ENCODE measurements around the gene MOV10L1. TPM values are rescaled to one million over a fixed set of nuclear protein-coding genes. Genes with fewer than 3 reads are reported as not detected.
"Not testable (repeated sequence)": the region's sequence is repeated elsewhere in the genome, so short reads cannot be mapped to it uniquely, and the experiment has no call there.

The MOV10L1 gene
- total RNA-seq, 1 donor, result not detected

DNA sequence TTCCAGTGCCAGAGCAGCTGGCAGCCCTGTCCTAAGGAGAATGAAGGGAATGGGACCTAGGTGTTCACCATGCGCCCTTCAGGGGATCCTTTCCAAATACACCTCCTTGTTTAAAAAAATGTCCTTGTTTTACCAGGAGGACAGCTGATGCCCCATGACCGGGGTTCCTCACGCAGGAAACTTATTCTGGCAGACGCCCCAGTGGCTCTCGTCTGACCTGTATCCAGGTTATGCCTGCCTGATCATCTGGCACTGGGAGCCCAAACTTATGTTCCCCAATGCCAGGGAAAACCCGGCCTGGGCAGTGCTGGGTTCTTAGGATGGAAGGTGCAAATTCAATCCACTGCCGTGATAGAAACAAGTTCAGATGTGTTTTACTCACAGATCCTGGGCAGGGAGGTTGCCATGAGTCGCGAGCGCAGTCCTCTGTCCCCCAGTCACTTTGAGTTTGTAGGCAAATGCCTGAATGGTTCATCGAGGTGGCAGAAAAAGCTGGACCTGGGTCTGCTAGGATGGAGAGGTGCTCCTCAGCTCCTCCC lies 31.5 kb downstream of the MOV10L1 start:
- no peaks in the 10 kb centered on the region for H3K27me3 ChIP-seq (ENCODE audit: insufficient read depth, low read length)
- no peaks in the 10 kb centered on the region for H3K4me1 ChIP-seq (ENCODE audit: insufficient read depth, low read length)
- no peaks in the 10 kb centered on the region for H3K9me3 ChIP-seq (ENCODE audit: low read depth, low read length)
- H3K4me3 ChIP-seq (ENCODE audit: low read length), result no peak overlapping the region

DNA sequence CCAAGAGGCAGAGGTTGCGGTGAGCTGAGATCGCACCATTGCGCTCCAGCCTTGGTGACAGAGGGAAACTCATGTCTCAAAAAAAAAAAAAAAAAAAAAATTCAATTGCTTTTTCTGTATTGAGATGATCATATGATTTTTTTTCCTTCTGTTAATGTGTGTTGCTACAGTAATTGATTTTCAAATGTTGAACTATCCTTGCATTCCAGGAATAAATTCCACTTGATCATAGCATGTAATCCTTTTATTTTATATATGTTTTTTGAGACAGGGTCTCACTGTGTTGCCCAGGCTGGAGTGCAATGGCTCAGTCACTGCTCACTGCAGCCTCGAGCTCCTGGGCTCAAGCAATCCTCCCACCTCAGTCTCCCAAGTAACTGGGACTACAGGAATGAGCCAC lies 33.3 kb downstream of the MOV10L1 start:
- Histone ChIP-seq H3K9me3 (ENCODE audit: low read depth, low read length) (no peaks in the 10 kb centered on the region), H3K4me3 (ENCODE audit: low read length) (no peak overlapping the region), H3K27me3 (ENCODE audit: insufficient read depth, low read length) (no peaks in the 10 kb centered on the region), H3K4me1 (ENCODE audit: insufficient read depth, low read length) (no peaks in the 10 kb centered on the region)

DNA sequence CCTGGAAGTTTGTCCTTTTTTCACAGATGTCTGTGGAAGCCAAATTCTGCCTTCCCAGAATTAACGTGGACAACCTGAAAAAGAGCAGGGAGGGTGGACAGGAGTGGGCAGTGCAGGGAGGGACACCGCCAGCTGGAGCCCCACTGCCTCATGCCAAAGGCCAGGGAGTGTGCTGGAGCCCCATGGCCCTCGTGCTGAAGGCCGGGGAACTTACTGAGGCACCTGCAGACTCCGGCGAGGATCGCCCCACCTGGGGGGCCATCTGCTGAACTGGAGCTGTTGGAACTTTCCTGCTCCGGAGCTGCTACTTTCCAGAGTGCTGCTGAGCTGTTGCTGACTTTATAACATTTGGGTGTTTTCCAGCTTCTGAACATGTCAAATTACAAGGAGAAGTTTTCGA lies 35.2 kb downstream of the MOV10L1 start:
- Histone ChIP-seq H3K4me1 (ENCODE audit: insufficient read depth, low read length) (no peaks in the 10 kb centered on the region), H3K27me3 (ENCODE audit: insufficient read depth, low read length) (no peaks in the 10 kb centered on the region), H3K9me3 (ENCODE audit: low read depth, low read length) (no peaks in the 10 kb centered on the region), H3K4me3 (ENCODE audit: low read length) (no peak overlapping the region)

DNA sequence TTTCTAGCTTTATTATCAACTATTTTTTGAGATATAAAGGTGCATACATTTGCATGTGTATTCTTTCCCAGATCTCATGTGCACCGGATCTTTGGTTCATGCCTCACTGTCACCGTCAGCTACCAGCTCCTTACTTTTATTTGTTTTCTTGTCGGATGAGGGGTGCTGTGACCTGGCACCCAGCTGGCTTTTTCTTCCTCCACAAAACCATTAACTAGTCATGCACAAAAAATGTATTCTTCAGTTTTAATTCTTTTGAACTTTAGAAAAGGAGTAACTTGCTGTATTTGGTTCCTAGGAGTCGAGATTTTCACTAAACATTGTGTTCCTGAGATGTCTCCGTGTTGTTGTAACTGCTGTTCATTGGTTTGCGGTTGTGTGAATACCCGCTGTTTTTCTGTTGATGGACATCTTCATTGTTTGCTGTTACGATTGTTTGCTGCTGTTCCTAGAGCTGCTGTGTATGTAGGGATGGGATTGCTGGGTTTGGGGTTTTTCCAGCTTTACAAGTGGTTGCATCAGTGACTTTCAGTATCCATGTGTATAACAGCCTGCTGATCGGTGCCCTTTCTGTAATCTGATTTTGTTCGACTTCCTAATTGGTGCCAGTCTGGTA lies 39.4 kb downstream of the MOV10L1 start:
- Histone ChIP-seq H3K9me3 (ENCODE audit: low read depth, low read length) (no peaks in the 10 kb centered on the region), H3K4me3 (ENCODE audit: low read length) (no peak overlapping the region), H3K27me3 (ENCODE audit: insufficient read depth, low read length) (no peaks in the 10 kb centered on the region), H3K4me1 (ENCODE audit: insufficient read depth, low read length) (no peaks in the 10 kb centered on the region)

DNA sequence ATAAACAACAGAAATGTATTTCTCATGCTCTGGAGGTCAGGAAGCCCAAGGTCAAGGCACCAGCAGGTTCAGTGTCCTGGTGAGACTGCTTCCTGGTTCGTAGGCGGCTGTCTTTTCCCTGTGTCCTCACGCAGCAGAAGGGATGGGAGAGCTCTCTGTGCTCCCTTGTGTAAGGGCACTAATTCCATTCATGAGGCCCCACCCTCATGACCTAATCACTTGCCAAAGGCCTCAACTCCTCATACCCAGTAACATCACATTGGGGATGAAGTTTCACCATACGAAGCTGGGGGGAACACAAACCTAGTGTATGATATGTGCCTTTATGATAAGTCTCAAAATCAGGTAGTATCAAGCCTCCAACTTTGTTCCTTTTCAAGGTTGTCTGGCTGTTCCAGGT lies 42.1 kb downstream of the MOV10L1 start:
- H3K9me3 ChIP-seq (ENCODE audit: low read depth, low read length), result no peaks in the 10 kb centered on the region
- H3K4me1 ChIP-seq (ENCODE audit: insufficient read depth, low read length), result no peaks in the 10 kb centered on the region
- no peaks in the 10 kb centered on the region for H3K27me3 ChIP-seq (ENCODE audit: insufficient read depth, low read length)
- no peak overlapping the region for H3K4me3 ChIP-seq (ENCODE audit: low read length)

DNA sequence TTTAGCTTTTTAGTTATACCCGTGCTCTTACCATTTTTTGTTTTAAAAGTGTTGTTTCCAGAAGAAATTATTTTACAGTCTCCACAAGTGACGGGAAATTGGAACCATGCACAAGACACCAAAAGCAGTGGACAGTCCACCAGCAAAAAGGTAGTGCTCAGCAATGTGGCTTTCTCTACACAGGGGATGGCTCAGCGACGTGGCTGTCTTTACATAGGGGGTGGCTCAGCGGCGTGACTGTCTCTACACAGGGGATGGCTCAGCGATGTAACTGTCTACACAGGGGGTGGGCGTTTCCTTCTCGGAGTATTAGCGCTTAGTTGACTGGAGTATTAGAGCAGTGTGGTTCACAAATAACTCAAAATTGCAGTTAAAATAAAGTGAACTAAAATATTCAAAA lies 44.7 kb downstream of the MOV10L1 start:
- Histone ChIP-seq H3K4me1 (ENCODE audit: insufficient read depth, low read length) (no peaks in the 10 kb centered on the region), H3K27me3 (ENCODE audit: insufficient read depth, low read length) (no peaks in the 10 kb centered on the region), H3K4me3 (ENCODE audit: low read length) (no peak overlapping the region), H3K9me3 (ENCODE audit: low read depth, low read length) (no peaks in the 10 kb centered on the region)

DNA sequence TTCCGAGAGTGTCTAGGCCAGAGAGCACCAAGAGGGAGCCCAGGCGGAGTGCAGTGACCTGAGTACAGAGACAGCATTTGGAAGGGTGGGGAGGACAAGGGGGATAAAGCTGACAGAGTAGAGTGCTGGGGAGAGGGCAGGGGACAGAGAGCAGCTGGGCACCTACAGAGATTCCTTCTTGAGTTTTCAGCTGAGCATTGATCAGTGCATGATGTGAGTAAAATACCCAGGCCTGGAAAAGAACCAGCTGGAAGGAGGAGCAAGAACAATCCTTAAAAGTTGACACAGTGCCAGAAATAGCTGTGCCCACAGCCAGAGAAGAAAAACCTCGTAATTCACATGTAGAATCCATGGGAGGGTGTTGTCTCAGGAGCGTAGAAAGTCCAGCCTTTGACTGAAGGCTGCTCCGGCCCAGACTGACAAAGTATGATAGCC lies 46.8 kb downstream of the MOV10L1 start:
- H3K9me3 ChIP-seq (ENCODE audit: low read depth, low read length), result no peaks in the 10 kb centered on the region
- no peaks in the 10 kb centered on the region for H3K4me1 ChIP-seq (ENCODE audit: insufficient read depth, low read length)
- no peaks in the 10 kb centered on the region for H3K27me3 ChIP-seq (ENCODE audit: insufficient read depth, low read length)
- H3K4me3 ChIP-seq (ENCODE audit: low read length), result no peak overlapping the region

DNA sequence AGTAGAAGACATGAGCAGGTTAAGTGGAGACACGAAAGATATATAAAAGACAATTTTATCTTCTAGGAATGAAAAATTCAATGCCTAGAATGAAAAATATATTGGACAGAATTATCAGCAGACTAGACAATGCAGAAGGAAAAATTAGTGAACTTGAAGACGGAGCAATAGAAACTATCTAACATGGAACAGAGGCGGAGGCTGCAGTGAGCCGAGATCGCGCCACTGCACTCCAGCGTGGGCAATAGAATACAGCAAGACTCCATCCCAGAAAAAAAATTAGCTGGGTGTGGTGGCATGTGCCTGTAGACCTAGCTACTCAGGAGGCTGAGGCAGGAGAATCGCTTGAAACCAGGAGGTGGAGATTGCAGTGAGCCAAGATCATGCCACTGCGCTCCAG lies 47.5 kb downstream of the MOV10L1 start:
- H3K27me3 ChIP-seq (ENCODE audit: insufficient read depth, low read length); H3K4me1 ChIP-seq (ENCODE audit: insufficient read depth, low read length); H3K4me3 ChIP-seq (ENCODE audit: low read length); H3K9me3 ChIP-seq (ENCODE audit: low read depth, low read length): not testable (repeated sequence)

DNA sequence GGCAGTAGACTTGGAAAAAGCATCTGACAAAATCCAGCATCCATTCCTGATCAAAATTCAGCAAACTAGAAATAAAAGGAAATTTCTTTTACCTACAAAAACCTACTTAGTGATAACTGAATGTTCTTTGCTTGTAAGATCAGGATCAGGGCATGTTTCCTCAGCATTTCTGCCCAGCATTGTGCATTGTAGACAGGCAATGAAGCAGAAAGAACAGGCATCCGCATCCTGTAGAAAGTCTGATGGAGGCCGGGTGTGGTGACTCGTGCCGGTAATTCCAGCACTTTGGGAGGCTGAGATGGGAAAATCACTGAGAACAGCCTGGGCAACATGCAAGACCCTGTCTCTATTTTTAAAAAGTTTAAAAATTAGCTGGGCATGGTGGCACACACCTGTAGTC lies 48.2 kb downstream of the MOV10L1 start:
- Histone ChIP-seq H3K4me3 (ENCODE audit: low read length) (no peak overlapping the region), H3K9me3 (ENCODE audit: low read depth, low read length) (no peaks in the 10 kb centered on the region), H3K27me3 (ENCODE audit: insufficient read depth, low read length) (no peaks in the 10 kb centered on the region), H3K4me1 (ENCODE audit: insufficient read depth, low read length) (peaks cover 3% of the 10 kb centered on the region)

DNA sequence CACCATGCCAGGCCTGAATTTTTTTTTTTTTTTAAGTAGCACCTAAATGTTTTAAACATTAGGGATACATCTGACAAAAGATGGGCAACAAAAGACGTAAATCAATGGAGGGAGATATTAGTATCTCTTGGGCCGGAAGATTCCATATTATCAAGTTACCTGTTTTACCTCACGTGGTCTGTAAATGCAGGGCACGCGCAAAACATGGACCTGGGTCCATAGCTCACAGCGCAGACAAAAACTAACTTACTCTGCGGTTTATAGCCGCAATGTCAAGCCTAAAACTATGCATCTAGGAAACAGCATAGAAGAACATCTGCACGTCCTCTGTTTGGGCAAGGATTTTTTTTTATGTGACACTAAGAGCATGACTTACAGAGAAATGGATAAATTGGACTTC lies 49.2 kb downstream of the MOV10L1 start:
- Histone ChIP-seq H3K27me3 (ENCODE audit: insufficient read depth, low read length) (no peaks in the 10 kb centered on the region), H3K4me1 (ENCODE audit: insufficient read depth, low read length) (peaks cover 8% of the 10 kb centered on the region), H3K9me3 (ENCODE audit: low read depth, low read length) (no peaks in the 10 kb centered on the region), H3K4me3 (ENCODE audit: low read length) (no peak overlapping the region)

DNA sequence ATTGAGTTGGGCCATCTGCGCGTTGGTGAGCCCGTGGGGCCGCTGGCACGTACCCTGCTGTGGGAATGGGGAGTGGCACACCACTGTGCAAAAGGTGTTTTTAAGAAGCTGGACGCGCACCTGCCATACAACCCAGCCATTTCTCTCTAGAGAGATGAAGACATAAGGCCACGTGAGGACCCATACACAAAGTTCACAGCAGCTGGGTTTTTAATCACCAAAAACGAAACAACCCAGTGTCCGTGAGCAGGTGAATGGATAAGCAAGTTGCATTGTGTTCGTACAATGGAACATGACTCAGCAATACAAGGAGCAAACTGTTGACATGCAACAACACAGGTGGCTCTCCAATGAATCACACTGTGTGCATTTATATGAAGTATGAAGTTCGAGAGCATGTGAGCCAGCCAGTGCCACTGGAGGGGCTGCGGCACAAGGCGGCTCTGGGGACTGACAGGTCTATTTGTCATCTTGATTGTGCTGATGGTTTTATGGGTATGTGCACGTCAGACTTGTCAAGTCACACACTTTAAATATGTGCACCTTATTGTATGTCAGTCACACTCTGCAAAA lies 50.1 kb downstream of the MOV10L1 start:
- Histone ChIP-seq H3K4me1 (ENCODE audit: insufficient read depth, low read length) (peaks cover 8% of the 10 kb centered on the region), H3K4me3 (ENCODE audit: low read length) (no peak overlapping the region), H3K9me3 (ENCODE audit: low read depth, low read length) (no peaks in the 10 kb centered on the region), H3K27me3 (ENCODE audit: insufficient read depth, low read length) (no peaks in the 10 kb centered on the region)

DNA sequence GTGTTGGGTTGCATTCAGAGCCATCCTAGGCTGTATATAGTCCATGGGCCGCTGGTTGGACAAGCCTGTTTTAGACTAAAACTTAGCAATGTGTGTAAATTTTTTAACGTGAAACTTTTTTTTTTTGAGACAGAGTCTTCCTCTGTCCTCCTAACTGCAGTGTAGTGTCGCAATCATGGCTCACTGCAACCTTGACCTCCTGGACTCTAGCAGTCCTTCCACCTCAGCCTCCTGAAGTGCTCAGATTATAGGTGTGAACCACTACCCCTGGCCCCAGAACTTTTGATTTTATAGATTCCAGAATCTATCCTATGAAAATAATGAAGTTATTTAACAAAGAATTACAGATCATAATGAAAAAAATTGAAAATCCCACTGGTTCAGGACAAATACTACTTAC lies 50.8 kb downstream of the MOV10L1 start:
- Histone ChIP-seq H3K27me3 (ENCODE audit: insufficient read depth, low read length) (no peaks in the 10 kb centered on the region), H3K4me3 (ENCODE audit: low read length) (no peak overlapping the region), H3K4me1 (ENCODE audit: insufficient read depth, low read length) (peaks cover 8% of the 10 kb centered on the region), H3K9me3 (ENCODE audit: low read depth, low read length) (no peaks in the 10 kb centered on the region)

DNA sequence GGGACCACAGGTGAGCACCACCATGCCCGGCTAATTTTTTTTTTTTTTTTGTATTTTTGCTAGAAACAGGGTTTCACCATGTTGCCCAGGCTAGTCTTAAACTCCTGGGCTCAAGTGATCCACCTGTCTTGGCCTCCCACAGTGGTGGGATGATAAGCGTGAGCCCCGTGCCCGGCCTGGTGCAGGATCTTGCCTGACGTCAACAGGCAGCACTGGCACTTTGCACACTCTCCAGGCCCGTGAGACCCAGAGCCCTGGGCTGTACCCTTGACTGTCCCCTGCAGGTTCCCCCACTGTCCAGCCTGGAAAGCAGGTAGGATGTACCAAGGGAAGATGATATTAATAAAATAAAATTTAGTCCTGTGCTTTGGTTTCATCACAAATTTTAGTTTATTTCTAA lies 51.7 kb downstream of the MOV10L1 start:
- H3K4me3 ChIP-seq (ENCODE audit: low read length), result no peak overlapping the region
- peaks cover 11% of the 10 kb centered on the region for H3K4me1 ChIP-seq (ENCODE audit: insufficient read depth, low read length)
- H3K9me3 ChIP-seq (ENCODE audit: low read depth, low read length), result no peaks in the 10 kb centered on the region
- H3K27me3 ChIP-seq (ENCODE audit: insufficient read depth, low read length), result no peaks in the 10 kb centered on the region

DNA sequence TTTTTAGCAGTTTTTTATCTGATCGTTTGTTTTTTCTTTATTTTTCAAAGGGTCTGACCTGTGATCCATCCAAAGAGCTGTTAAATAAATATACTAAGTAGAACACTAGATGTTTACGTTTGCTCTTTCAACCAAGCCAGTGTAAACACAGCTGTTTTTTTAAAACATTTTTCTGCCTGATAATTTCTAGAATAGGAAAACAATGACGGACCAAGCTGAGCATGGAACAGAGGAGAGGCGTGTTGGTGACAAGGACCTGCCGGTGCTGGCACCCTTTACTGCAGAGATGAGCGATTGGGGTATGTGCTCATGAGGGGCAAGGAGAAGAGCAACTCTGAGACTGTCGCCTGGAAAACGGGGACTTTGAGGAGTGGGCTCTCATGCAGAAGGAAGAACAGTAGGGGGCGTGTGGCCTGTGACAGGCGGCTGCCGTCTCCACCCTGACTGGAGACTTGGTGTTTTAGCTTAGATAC lies 52.1 kb downstream of the MOV10L1 start:
- H3K4me1 ChIP-seq (ENCODE audit: insufficient read depth, low read length), result peaks cover 16% of the 10 kb centered on the region
- H3K4me3 ChIP-seq (ENCODE audit: low read length), result no peak overlapping the region
- H3K9me3 ChIP-seq (ENCODE audit: low read depth, low read length), result no peaks in the 10 kb centered on the region
- no peaks in the 10 kb centered on the region for H3K27me3 ChIP-seq (ENCODE audit: insufficient read depth, low read length)

DNA sequence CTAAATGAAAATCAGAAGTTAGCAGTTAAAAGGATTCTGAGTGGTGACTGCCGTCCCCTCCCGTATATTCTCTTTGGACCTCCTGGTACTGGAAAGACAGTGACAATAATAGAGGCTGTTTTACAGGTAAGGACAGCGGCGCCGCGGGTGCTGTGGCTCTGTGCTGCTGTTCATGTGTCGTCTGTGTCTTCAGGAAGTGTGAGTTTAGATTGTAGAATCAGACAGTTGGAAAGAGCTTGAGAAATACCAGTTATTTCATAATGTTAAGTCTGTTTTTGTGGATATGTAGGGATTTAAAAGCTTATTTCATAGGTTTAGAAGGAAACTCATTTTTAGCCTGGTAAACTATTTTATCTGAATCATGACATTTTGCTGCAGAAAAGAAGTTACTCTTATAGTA lies 53.3 kb downstream of the MOV10L1 start:
- H3K9me3 ChIP-seq (ENCODE audit: low read depth, low read length), result no peaks in the 10 kb centered on the region
- no peaks in the 10 kb centered on the region for H3K27me3 ChIP-seq (ENCODE audit: insufficient read depth, low read length)
- H3K4me3 ChIP-seq (ENCODE audit: low read length), result no peak overlapping the region
- H3K4me1 ChIP-seq (ENCODE audit: insufficient read depth, low read length), result peaks cover 25% of the 10 kb centered on the region

DNA sequence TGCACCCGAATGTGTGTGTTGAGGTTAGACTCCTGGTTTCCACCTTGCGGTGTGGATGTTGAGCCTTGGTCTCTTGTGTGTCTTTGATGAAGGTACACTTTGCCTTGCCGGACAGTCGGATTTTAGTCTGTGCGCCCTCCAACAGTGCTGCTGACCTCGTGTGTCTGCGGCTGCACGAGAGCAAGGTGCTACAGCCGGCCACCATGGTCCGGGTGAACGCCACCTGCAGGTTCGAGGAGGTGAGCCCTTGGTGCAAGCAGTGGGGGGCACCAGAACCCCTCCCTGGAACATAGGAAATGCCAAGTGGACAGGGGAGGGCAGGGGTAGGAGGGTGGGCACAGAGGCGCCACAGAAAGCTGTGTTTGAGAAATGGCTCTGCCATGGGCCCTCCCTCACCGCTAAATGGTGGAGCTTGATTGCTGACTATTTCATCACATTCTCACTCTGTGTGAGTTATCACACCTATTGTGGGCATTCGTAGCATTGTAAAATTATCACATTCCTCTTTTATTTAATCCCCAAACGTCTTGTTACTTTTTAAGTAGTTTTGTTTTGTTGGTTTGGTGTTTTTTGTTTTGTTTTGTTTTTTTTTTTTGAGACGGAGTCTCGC lies 54.3 kb downstream of the MOV10L1 start:
- H3K4me1 ChIP-seq (ENCODE audit: insufficient read depth, low read length), result peaks cover 33% of the 10 kb centered on the region
- H3K4me3 ChIP-seq (ENCODE audit: low read length), result no peak overlapping the region
- no peaks in the 10 kb centered on the region for H3K9me3 ChIP-seq (ENCODE audit: low read depth, low read length)
- no peaks in the 10 kb centered on the region for H3K27me3 ChIP-seq (ENCODE audit: insufficient read depth, low read length)

Measured in mononuclear cell (primary cell).